HepG2 (cell line): ENCODE measurements around the gene GNG10.

Experiments
- CAMTA2 ChIP-seq: sonication (generic); formaldehyde crosslinking; IDR thresholded peaks from 2 replicates; pipeline ENCODE4 v1.4.0; 2020; ENCODE audit warnings: mild to moderate bottlenecking, missing genetic modification reagents, borderline replicate concordance
- CREM ChIP-seq, 2 experiments: sonication (generic) in 1 of 2; formaldehyde crosslinking in 1 of 2; IDR thresholded peaks; 2 replicates each; pipeline versions ENCODE4 v1.4.0 to v1.6.1; 2016 to 2020; ENCODE audit warnings: antibody characterized with exemption in 1 of 2, mild to moderate bottlenecking in 1 of 2, missing genetic modification reagents in 1 of 2
- EP300 ChIP-seq, 3 experiments: sonication (generic) in 1 of 3; formaldehyde crosslinking in 1 of 3; IDR thresholded peaks; 2 replicates each; pipeline versions ENCODE4 v1.5.1 to v1.6.1; 2011 to 2020; ENCODE audit warnings: low read depth in 2 of 3, low read length in 2 of 3, borderline replicate concordance in 1 of 3, improper control_type of control experiment in 1 of 3, mild to moderate bottlenecking in 1 of 3, missing genetic modification reagents in 1 of 3, moderate library complexity in 1 of 3
- FOSL1 ChIP-seq: sonication (generic); formaldehyde crosslinking; IDR thresholded peaks from 2 replicates; pipeline ENCODE4 v1.9.0; 2021; ENCODE audit warnings: missing genetic modification reagents, borderline replicate concordance
- HMG20B ChIP-seq: conservative IDR thresholded peaks from 2 replicates; pipeline ENCODE4 v1.6.1; 2016; ENCODE audit warnings: missing genetic modification reagents, missing compliant biosample characterization
- MIXL1 ChIP-seq: IDR thresholded peaks from 2 replicates; pipeline ENCODE4 v1.6.1; 2016
- MYNN ChIP-seq: sonication (generic); formaldehyde crosslinking; IDR thresholded peaks from 2 replicates; pipeline ENCODE4 v1.4.0; 2020; ENCODE audit warnings: mild to moderate bottlenecking, low read depth, missing genetic modification reagents
- NR2C2 ChIP-seq: sonication (generic); formaldehyde crosslinking; IDR thresholded peaks from 2 replicates; pipeline ENCODE4 v1.4.0; 2020; ENCODE audit warnings: missing genetic modification reagents, mild to moderate bottlenecking, moderate library complexity, borderline replicate concordance
- PCBP1 ChIP-seq: fragments of 200-400 bp; formaldehyde crosslinking; IDR thresholded peaks from 2 replicates; pipeline ENCODE4 v1.6.1; 2017; ENCODE audit warnings: mild to moderate bottlenecking, low read depth, low read length, borderline replicate concordance
- RFX5 ChIP-seq: IDR thresholded peaks from 2 replicates; pipeline ENCODE4 v1.6.1; 2011; ENCODE audit warnings: low read depth, low read length, improper control_type of control experiment
- SP2 ChIP-seq: sonication (generic); formaldehyde crosslinking; IDR thresholded peaks from 2 replicates; pipeline ENCODE4 v1.5.1; 2020; ENCODE audit warnings: mild to moderate bottlenecking, missing genetic modification reagents
- ZNF124 ChIP-seq: sonication (generic); formaldehyde crosslinking; IDR thresholded peaks from 2 replicates; pipeline ENCODE4 v1.4.0; 2020; ENCODE audit warnings: missing genetic modification reagents
- ZNF30 ChIP-seq: sonication (generic); formaldehyde crosslinking; IDR thresholded peaks from 2 replicates; pipeline ENCODE4 v1.5.0; 2020; ENCODE audit warnings: mild to moderate bottlenecking, missing genetic modification reagents
- ZNF740 ChIP-seq: sonication (generic); formaldehyde crosslinking; IDR thresholded peaks from 2 replicates; pipeline ENCODE4 v1.4.0; 2020; ENCODE audit warnings: missing genetic modification reagents

DNA sequence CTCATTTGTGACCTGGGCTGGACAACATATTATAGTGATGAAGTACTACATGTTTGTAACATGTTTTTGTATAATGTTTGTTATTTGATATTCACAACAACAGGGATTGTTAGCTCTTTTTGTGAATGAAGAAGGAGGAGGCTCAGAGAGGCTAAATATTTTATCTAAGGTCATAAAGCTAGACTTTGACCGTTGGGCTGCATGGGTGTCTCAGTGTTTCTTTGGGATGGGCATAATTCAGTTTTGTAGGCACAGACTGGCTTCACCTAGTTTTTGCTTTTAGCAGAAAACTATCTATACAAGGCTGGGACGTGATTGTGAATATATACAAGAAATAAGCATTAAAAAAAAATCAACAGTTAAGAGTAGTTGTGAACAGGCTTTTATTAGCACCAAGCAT is 15.0 kb upstream of the GNG10 start:
- TF ChIP-seq NR2C2 (CRISPR knock-in tag) = no peak
- TF ChIP-seq ZNF740 (CRISPR knock-in tag) = no peak
- no peak for TF ChIP-seq ZNF124 (CRISPR knock-in tag)
- TF ChIP-seq MIXL1 (CRISPR knock-in tag) = no peak
- no peak for TF ChIP-seq EP300 (IDR thresholded peaks at IDR 0.05; ENCODE audit: low read depth in 2 of 2, low read length in 2 of 2)
- no peak for TF ChIP-seq EP300 (CRISPR knock-in tag; IDR thresholded peaks at IDR 0.05; ENCODE audit: borderline replicate concordance)
- TF ChIP-seq FOSL1 (CRISPR knock-in tag) = no peak
- TF ChIP-seq PCBP1 = no peak
- no peak for TF ChIP-seq MYNN (CRISPR knock-in tag)
- no peak for TF ChIP-seq SP2
- no peak for TF ChIP-seq CREM (IDR thresholded peaks at IDR 0.05)
- TF ChIP-seq CREM (CRISPR knock-in tag; IDR thresholded peaks at IDR 0.05) = no peak
- no peak for TF ChIP-seq RFX5
- no peak for TF ChIP-seq CAMTA2
- no peak for TF ChIP-seq ZNF30 (CRISPR knock-in tag)
- no peak for TF ChIP-seq HMG20B
